ENCODE measurements around the gene SLC2A6.

Gene SLC2A6

GRCh38 chr9:133496861-133497842 lies 18.3 kb upstream of the SLC2A6 start:
- no peak for DNase-seq (ENCODE audit: low spot score)

- DNase-seq (ENCODE audit: low spot score) = no peak
Measured at GRCh38 chr9:133495327-133496293, 16.7 kb upstream of the SLC2A6 start.

GRCh38 chr9:133494636-133495326 lies 15.9 kb upstream of the SLC2A6 start:
- no peak for DNase-seq (ENCODE audit: low spot score)

- no peak for DNase-seq (ENCODE audit: low spot score)
Measured at GRCh38 chr9:133493845-133494540, 15.1 kb upstream of the SLC2A6 start.

GRCh38 chr9:133493428-133493827 lies 14.5 kb upstream of the SLC2A6 start:
- no peak for DNase-seq (ENCODE audit: low spot score)

- no peak for DNase-seq (ENCODE audit: low spot score)
Measured at GRCh38 chr9:133492061-133493021, 13.4 kb upstream of the SLC2A6 start.

- no peak for DNase-seq (ENCODE audit: low spot score)
Measured at GRCh38 chr9:133491656-133491925, 12.7 kb upstream of the SLC2A6 start.

GRCh38 chr9:133490865-133491655 lies 12.2 kb upstream of the SLC2A6 start:
- DNase-seq (ENCODE audit: low spot score) = no peak

GRCh38 chr9:133490201-133490681 lies 11.3 kb upstream of the SLC2A6 start:
- DNase-seq (ENCODE audit: low spot score) = no peak

- DNase-seq (ENCODE audit: low spot score) = no peak
Measured at GRCh38 chr9:133489253-133490190, 10.6 kb upstream of the SLC2A6 start.

GRCh38 chr9:133488686-133489252 lies 9.9 kb upstream of the SLC2A6 start:
- no peak for DNase-seq (ENCODE audit: low spot score)

GRCh38 chr9:133487331-133487725 lies 8.4 kb upstream of the SLC2A6 start:
- DNase-seq (ENCODE audit: low spot score) = no peak

- no peak for DNase-seq (ENCODE audit: low spot score)
Measured at GRCh38 chr9:133485531-133486260, 6.8 kb upstream of the SLC2A6 start.

- no peak for DNase-seq (ENCODE audit: low spot score)
Measured at GRCh38 chr9:133484671-133485437, 6.0 kb upstream of the SLC2A6 start.

GRCh38 chr9:133483611-133484010 lies 4.7 kb upstream of the SLC2A6 start:
- no peak for DNase-seq (ENCODE audit: low spot score)

All from hematopoietic multipotent progenitor cell treated with erythropoietin and hydrocortisone succinate and interleukin-3 and kit ligand, for 17 days (in vitro differentiated cells).